OCI-LY3 (cell line): ENCODE measurements around the gene TTLL8.

Source experiments
- H2AFZ ChIP-seq: fragments of 200-600, 300-600 bp; shearing (Covaris generic); 2 replicates; pipeline ENCODE4 v1.6.0; 2014; ENCODE audit warnings: antibody characterized with exemption, low read depth, low read length
- H3K27ac ChIP-seq: fragments of 200-600, 300-600 bp; sonication (generic); 2 replicates; pipeline ENCODE4 v1.5.1; 2014; ENCODE audit warnings: mild to moderate bottlenecking, low read length, moderate library complexity, mixed read lengths
- H3K27me3 ChIP-seq: fragments of 200-600, 300-600 bp; sonication (generic); 2 replicates; pipeline ENCODE4 v1.6.1; 2014; ENCODE audit warnings: low read depth, low read length, mixed read lengths
- H3K36me3 ChIP-seq: fragments of 200-600, 300-600 bp; sonication (generic); replicated peaks from 2 replicates; pipeline ENCODE3; 2014; ENCODE audit warnings: low read depth, low read length, mixed read lengths
- H3K4me1 ChIP-seq: fragments of 300-600, 200-600 bp; sonication (generic); 2 replicates; pipeline ENCODE4 v1.6.1; 2014; ENCODE audit warnings: low read length, mixed read lengths
- H3K4me2 ChIP-seq: fragments of 200-600, 300-600 bp; sonication (generic); 2 replicates; pipeline ENCODE4 v1.6.1; 2014; ENCODE audit warnings: low read length, mixed read lengths
- H3K4me3 ChIP-seq: fragments of 300-600, 200-600 bp; sonication (generic); 2 replicates; pipeline ENCODE4 v1.5.1; 2014; ENCODE audit warnings: antibody characterized with exemption, mild to moderate bottlenecking, low read length, moderate library complexity
- H3K79me2 ChIP-seq: fragments of 300-600, 200-600 bp; shearing (Covaris generic); 2 replicates; pipeline ENCODE4 v1.6.1; 2014; ENCODE audit warnings: mild to moderate bottlenecking, low read length, mixed read lengths
- H3K9ac ChIP-seq: fragments of 300-600, 200-600 bp; shearing (Covaris generic); 2 replicates; pipeline ENCODE4 v1.6.0; 2014; ENCODE audit warnings: mild to moderate bottlenecking, low read length, moderate library complexity
- H3K9me3 ChIP-seq: fragments of 200-600, 300-600 bp; shearing (Covaris generic); 2 replicates; pipeline ENCODE4 v1.6.1; 2014; ENCODE audit warnings: low read length, mixed read lengths; ENCODE audit not compliant: insufficient read depth
- H4K20me1 ChIP-seq: fragments of 200-600, 300-600 bp; sonication (generic); 2 replicates; pipeline ENCODE4 v1.6.1; 2016; ENCODE audit warnings: low read length, mixed read lengths; ENCODE audit not compliant: insufficient read depth
- CTCF ChIP-seq: fragments of 200-600, 300-600 bp; sonication (generic); IDR thresholded peaks from 2 replicates; pipeline ENCODE4 v1.5.1; 2014; ENCODE audit warnings: antibody characterized with exemption, low read length, low read depth
- EZH2phosphoT487 ChIP-seq: fragments of 200-600 bp; shearing (Covaris generic); IDR thresholded peaks from 2 replicates; pipeline ENCODE4 v1.6.1; 2018; ENCODE audit warnings: antibody characterized with exemption, mixed run types, low read depth

TTLL8 gene

GRCh38 chr22:50074056-50074455, 16.0 kb upstream of the TTLL8 start:
- TF ChIP-seq EZH2phosphoT487 (no peak), CTCF (no peak)
- H3K9me3 ChIP-seq: no peaks in the 10 kb centered on the region
- H3K9ac ChIP-seq: no peak overlapping the region
- no peaks in the 10 kb centered on the region for H3K79me2 ChIP-seq
- no peak overlapping the region for H3K4me3 ChIP-seq
- H3K27ac ChIP-seq: no peak overlapping the region
- no peak overlapping the region for H2AFZ ChIP-seq
- no peaks in the 10 kb centered on the region for H3K27me3 ChIP-seq
- no peaks in the 10 kb centered on the region for H3K36me3 ChIP-seq
- no peak overlapping the region for H3K4me2 ChIP-seq
- no peaks in the 10 kb centered on the region for H3K4me1 ChIP-seq
- no peaks in the 10 kb centered on the region for H4K20me1 ChIP-seq

- no peak overlapping the region for H2AFZ ChIP-seq
- no peaks in the 10 kb centered on the region for H3K27me3 ChIP-seq
- H3K9ac ChIP-seq: no peak overlapping the region
- TF ChIP-seq EZH2phosphoT487 (no peak), CTCF (no peak)
- no peaks in the 10 kb centered on the region for H3K36me3 ChIP-seq
- no peak overlapping the region for H3K27ac ChIP-seq
- no peak overlapping the region for H3K4me3 ChIP-seq
- no peaks in the 10 kb centered on the region for H3K4me1 ChIP-seq
- no peaks in the 10 kb centered on the region for H4K20me1 ChIP-seq
- H3K9me3 ChIP-seq: no peaks in the 10 kb centered on the region
- H3K4me2 ChIP-seq: no peak overlapping the region
- H3K79me2 ChIP-seq: no peaks in the 10 kb centered on the region
These were observed 14.8 kb upstream of the TTLL8 start for GRCh38 chr22:50072714-50073538.

- TF ChIP-seq CTCF (no peak), EZH2phosphoT487 (no peak)
- Histone ChIP-seq H3K9me3 (no peaks in the 10 kb centered on the region), H3K36me3 (no peaks in the 10 kb centered on the region), H4K20me1 (no peaks in the 10 kb centered on the region), H3K27ac (no peak overlapping the region), H3K9ac (no peak overlapping the region), H3K4me1 (no peaks in the 10 kb centered on the region), H2AFZ (no peak overlapping the region), H3K4me2 (no peak overlapping the region), H3K4me3 (no peak overlapping the region), H3K27me3 (no peaks in the 10 kb centered on the region), H3K79me2 (no peaks in the 10 kb centered on the region)
These were observed 14.1 kb upstream of the TTLL8 start for GRCh38 chr22:50072167-50072555.

- Histone ChIP-seq H3K27me3 (no peaks in the 10 kb centered on the region), H3K4me3 (no peak overlapping the region), H3K79me2 (no peaks in the 10 kb centered on the region), H3K9me3 (no peaks in the 10 kb centered on the region), H3K27ac (no peak overlapping the region), H3K4me1 (no peaks in the 10 kb centered on the region), H2AFZ (no peak overlapping the region), H3K4me2 (no peak overlapping the region), H3K36me3 (no peaks in the 10 kb centered on the region), H4K20me1 (no peaks in the 10 kb centered on the region), H3K9ac (no peak overlapping the region)
- no peak for TF ChIP-seq CTCF
- TF ChIP-seq EZH2phosphoT487: no peak
These were observed 13.5 kb upstream of the TTLL8 start for GRCh38 chr22:50071432-50072166.
